ENCODE data around the gene KIF17.

- TF ChIP-seq, protein P1, sequence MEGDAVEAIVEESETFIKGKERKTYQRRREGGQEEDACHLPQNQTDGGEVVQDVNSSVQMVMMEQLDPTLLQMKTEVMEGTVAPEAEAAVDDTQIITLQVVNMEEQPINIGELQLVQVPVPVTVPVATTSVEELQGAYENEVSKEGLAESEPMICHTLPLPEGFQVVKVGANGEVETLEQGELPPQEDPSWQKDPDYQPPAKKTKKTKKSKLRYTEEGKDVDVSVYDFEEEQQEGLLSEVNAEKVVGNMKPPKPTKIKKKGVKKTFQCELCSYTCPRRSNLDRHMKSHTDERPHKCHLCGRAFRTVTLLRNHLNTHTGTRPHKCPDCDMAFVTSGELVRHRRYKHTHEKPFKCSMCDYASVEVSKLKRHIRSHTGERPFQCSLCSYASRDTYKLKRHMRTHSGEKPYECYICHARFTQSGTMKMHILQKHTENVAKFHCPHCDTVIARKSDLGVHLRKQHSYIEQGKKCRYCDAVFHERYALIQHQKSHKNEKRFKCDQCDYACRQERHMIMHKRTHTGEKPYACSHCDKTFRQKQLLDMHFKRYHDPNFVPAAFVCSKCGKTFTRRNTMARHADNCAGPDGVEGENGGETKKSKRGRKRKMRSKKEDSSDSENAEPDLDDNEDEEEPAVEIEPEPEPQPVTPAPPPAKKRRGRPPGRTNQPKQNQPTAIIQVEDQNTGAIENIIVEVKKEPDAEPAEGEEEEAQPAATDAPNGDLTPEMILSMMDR (IDR thresholded peaks at IDR 0.05) = no peak
- TF ChIP-seq POLR2A (IDR thresholded peaks at IDR 0.05) (no peak), EP300 (IDR thresholded peaks at IDR 0.05) (no peak)
Measured at GRCh38 chr1:20636785-20637347, 80.9 kb downstream of the KIF17 start.

Measured in suprapubic skin (tissue), 3 donors.